ENCODE data around the gene STMP1. TPM values are rescaled to one million over a fixed set of nuclear protein-coding genes. Genes with fewer than 3 reads are reported as not detected.

STMP1 gene
- polyA plus RNA-seq, 1 of the 3 experiments (the other 2 are of a cell fraction): 26.0 TPM

DNA sequence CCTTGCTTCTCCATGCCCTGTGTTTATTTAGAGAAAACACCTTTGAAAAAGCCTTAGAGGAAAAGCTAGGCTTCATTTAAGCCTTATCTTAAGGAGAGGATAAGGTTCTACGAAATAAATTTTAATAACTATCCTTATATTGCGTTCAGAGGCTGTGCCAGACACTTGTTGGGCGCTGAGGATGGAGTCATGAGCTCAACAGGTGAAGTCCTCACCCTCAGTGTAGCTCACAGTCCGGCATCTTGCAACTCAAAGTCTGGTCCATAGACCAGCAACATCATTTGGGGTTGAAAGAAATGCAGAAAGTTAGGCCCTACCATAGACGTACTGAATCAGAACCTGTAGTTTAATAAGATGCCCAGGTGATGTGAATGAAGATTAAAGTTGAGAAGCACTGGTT lies 3.8 kb upstream of the STMP1 start:
- TF ChIP-seq TCF12 (IDR thresholded peaks at IDR 0.05) (no peak), TAF1 (IDR thresholded peaks at IDR 0.05; ENCODE audit: borderline replicate concordance, low read depth, low read length) (no peak), NRF1 (IDR thresholded peaks at IDR 0.05; ENCODE audit: low read depth, low read length) (no peak), RCOR1 (IDR thresholded peaks at IDR 0.05; ENCODE audit: low read length) (no peak), SIN3A (IDR thresholded peaks at IDR 0.05; ENCODE audit: borderline replicate concordance, low read depth, low read length) (no peak), RXRA (IDR thresholded peaks at IDR 0.05; ENCODE audit: borderline replicate concordance, low read depth) (no peak), MXI1 (IDR thresholded peaks at IDR 0.05; ENCODE audit: low read depth, low read length) (no peak), NFIC (IDR thresholded peaks at IDR 0.05; ENCODE audit: borderline replicate concordance) (no peak), FOXJ3 (CRISPR knock-in tag; IDR thresholded peaks at IDR 0.05) (no peak)
- TF ChIP-seq, protein P1, sequence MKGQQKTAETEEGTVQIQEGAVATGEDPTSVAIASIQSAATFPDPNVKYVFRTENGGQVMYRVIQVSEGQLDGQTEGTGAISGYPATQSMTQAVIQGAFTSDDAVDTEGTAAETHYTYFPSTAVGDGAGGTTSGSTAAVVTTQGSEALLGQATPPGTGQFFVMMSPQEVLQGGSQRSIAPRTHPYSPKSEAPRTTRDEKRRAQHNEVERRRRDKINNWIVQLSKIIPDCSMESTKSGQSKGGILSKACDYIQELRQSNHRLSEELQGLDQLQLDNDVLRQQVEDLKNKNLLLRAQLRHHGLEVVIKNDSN (IDR thresholded peaks at IDR 0.05; ENCODE audit: borderline replicate concordance, low read depth): no peak
- TF ChIP-seq, protein P2, sequence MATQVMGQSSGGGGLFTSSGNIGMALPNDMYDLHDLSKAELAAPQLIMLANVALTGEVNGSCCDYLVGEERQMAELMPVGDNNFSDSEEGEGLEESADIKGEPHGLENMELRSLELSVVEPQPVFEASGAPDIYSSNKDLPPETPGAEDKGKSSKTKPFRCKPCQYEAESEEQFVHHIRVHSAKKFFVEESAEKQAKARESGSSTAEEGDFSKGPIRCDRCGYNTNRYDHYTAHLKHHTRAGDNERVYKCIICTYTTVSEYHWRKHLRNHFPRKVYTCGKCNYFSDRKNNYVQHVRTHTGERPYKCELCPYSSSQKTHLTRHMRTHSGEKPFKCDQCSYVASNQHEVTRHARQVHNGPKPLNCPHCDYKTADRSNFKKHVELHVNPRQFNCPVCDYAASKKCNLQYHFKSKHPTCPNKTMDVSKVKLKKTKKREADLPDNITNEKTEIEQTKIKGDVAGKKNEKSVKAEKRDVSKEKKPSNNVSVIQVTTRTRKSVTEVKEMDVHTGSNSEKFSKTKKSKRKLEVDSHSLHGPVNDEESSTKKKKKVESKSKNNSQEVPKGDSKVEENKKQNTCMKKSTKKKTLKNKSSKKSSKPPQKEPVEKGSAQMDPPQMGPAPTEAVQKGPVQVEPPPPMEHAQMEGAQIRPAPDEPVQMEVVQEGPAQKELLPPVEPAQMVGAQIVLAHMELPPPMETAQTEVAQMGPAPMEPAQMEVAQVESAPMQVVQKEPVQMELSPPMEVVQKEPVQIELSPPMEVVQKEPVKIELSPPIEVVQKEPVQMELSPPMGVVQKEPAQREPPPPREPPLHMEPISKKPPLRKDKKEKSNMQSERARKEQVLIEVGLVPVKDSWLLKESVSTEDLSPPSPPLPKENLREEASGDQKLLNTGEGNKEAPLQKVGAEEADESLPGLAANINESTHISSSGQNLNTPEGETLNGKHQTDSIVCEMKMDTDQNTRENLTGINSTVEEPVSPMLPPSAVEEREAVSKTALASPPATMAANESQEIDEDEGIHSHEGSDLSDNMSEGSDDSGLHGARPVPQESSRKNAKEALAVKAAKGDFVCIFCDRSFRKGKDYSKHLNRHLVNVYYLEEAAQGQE (IDR thresholded peaks at IDR 0.05; ENCODE audit: low read depth, low read length): no peak
- H3K9ac ChIP-seq: no peak overlapping the region
- DNase-seq: no peak
- no peak overlapping the region for H3K4me2 ChIP-seq
- no peaks in the 10 kb centered on the region for H3K9me3 ChIP-seq
- no peaks in the 10 kb centered on the region for H3K9me2 ChIP-seq
- no peaks in the 10 kb centered on the region for H3K27me3 ChIP-seq (ENCODE audit: insufficient read depth)
- peaks cover 12% of the 10 kb centered on the region for H3K79me2 ChIP-seq (ENCODE audit: insufficient read depth)
- H3K27ac ChIP-seq (ENCODE audit: low read depth in 2 of 2, low read length in 1 of 2): no peak overlapping the region
- POLR2A ChIA-PET: no interaction called here
- H3K4me3 ChIP-seq (ENCODE audit: low read depth in 2 of 2, low read length in 1 of 2): no peak overlapping the region
- H4K20me1 ChIP-seq (ENCODE audit: insufficient read depth): no peaks in the 10 kb centered on the region
- peaks cover 29% of the 10 kb centered on the region for H3F3A ChIP-seq (replicated peaks; ENCODE audit: insufficient read depth)
- peaks cover 4 to 8% of the 10 kb centered on the region in 2 experiments; a peak in 1 of 4 replicates for H3K4me1 ChIP-seq (ENCODE audit: control insufficient read depth in 1 of 2, insufficient read depth in 2 of 2, low read depth in 1 of 2, low read length in 1 of 2)
- WGBS (ENCODE audit: low lambda C conversion rate): 82% methylated on average over 5 of the region's 5 CpGs
- CTCF ChIA-PET: interaction anchor here (0.6 to 12.8 kb wide), 4 partner anchors 13 to 384 kb away, joined by 3 to 154 read pairs (median 8); no protein-coding TSS in a partner anchor
- H3K36me3 ChIP-seq (replicated peaks in 1 of 2; ENCODE audit: control insufficient read depth in 1 of 2, insufficient read depth in 2 of 2, low read length in 1 of 2): no peaks in the 10 kb centered on the region
- H2AFZ ChIP-seq (ENCODE audit: low read depth): no peak overlapping the region

DNA sequence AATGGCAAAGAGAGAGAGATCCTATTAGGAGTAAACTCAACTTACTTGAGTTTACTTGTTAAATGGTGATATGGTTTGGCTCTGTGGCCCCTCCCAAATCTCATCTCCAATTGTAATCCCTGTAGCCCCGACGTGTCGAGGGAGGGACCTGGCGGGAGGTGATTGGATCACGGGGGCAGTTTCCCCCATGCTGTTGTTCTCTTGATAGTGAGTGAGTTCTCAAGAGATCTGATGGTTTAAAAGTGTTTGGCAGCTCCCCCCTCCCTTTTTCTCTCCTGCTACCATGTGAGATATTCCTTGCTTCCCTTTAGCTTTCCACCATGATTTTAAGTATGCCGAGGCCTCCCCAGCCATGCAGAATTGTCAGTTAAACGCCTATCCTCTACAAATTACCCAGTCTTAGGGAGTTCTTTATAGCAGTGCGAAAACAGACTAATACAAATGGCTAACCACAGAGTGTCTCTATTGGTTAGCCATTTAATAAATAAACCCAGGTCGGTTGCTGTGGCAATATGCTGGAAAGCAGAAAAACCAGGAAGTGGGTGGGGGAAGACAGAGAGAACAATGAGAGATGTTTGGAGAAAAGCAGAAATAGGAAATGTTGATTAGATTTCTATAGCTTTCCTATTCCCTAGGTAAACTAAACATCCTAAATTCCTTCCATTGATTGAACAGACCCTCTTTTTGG lies 3.0 kb upstream of the STMP1 start:
- H3K4me2 ChIP-seq: no peak overlapping the region
- H3K27me3 ChIP-seq (ENCODE audit: insufficient read depth): no peaks in the 10 kb centered on the region
- no peak overlapping the region for H2AFZ ChIP-seq (ENCODE audit: low read depth)
- TF ChIP-seq SIN3A (IDR thresholded peaks at IDR 0.05; ENCODE audit: borderline replicate concordance, low read depth, low read length): no peak
- TF ChIP-seq ELF1 (IDR thresholded peaks at IDR 0.05): no peak
- TF ChIP-seq GATA2 (CRISPR knock-in tag; IDR thresholded peaks at IDR 0.05): no peak
- TF ChIP-seq JUND (IDR thresholded peaks at IDR 0.05): no peak
- TF ChIP-seq, protein P1 (IDR thresholded peaks at IDR 0.05; ENCODE audit: borderline replicate concordance, low read depth): no peak
- no peak overlapping the region for H3K4me3 ChIP-seq (ENCODE audit: low read depth in 2 of 2, low read length in 1 of 2)
- no peak overlapping the region for H3K27ac ChIP-seq (ENCODE audit: low read depth in 2 of 2, low read length in 1 of 2)
- H3K9me3 ChIP-seq: no peaks in the 10 kb centered on the region
- H3K36me3 ChIP-seq (replicated peaks in 1 of 2; ENCODE audit: control insufficient read depth in 1 of 2, insufficient read depth in 2 of 2, low read length in 1 of 2): no peaks in the 10 kb centered on the region
- peaks cover 20% of the 10 kb centered on the region for H3K79me2 ChIP-seq (ENCODE audit: insufficient read depth)
- DNase-seq: no peak
- no peaks in the 10 kb centered on the region for H3K9me2 ChIP-seq
- no peak overlapping the region for H3K9ac ChIP-seq
- ChIA-PET CTCF (interaction anchor here (1.1 to 12.8 kb wide), 6 partner anchors 13 to 385 kb away, joined by 3 to 154 read pairs (median 8); no protein-coding TSS in a partner anchor), POLR2A (no interaction called here)
- H3K4me1 ChIP-seq (ENCODE audit: control insufficient read depth in 1 of 2, insufficient read depth in 2 of 2, low read depth in 1 of 2, low read length in 1 of 2): peaks cover 4 to 9% of the 10 kb centered on the region in 2 experiments; a peak in 2 of 4 replicates
- H3F3A ChIP-seq (replicated peaks; ENCODE audit: insufficient read depth): peaks cover 31% of the 10 kb centered on the region
- H4K20me1 ChIP-seq (ENCODE audit: insufficient read depth): no peaks in the 10 kb centered on the region
- 91% methylated on average over 9 of the region's 9 CpGs for WGBS (ENCODE audit: low lambda C conversion rate)
